ENCODE measurements around the gene KRTAP5-1.
"Not testable (repeated sequence)": the region's sequence is repeated elsewhere in the genome, so short reads cannot be mapped to it uniquely, and the experiment has no call there.

The KRTAP5-1 gene

GRCh38 chr11:1584661-1585370, at the start of gene KRTAP5-1:
Gene KRTAP5-1 (minus strand): TSS chr11:1585283. CDS start chr11:1585249, 34 bp downstream.
- not testable (repeated sequence) for DNase-seq

- DNase-seq = no peak
These were observed 48.8 kb upstream of the KRTAP5-1 start for GRCh38 chr11:1633864-1634263.

- no peak for DNase-seq
These were observed 47.1 kb upstream of the KRTAP5-1 start for GRCh38 chr11:1632053-1632714.

- no peak for DNase-seq
These were observed 46.0 kb upstream of the KRTAP5-1 start for GRCh38 chr11:1631066-1631568.

GRCh38 chr11:1630271-1630670, 45.2 kb upstream of the KRTAP5-1 start:
- no peak for DNase-seq

- DNase-seq = no peak
These were observed 44.5 kb upstream of the KRTAP5-1 start, which contains the start of gene KRTAP5-5 for GRCh38 chr11:1629326-1630185. Gene KRTAP5-5 (plus strand): TSS chr11:1629775. CDS start chr11:1629841, 66 bp downstream.

- DNase-seq = no peak
These were observed 43.6 kb upstream of the KRTAP5-1 start for GRCh38 chr11:1628506-1629325.

- DNase-seq = no peak
These were observed 40.5 kb upstream of the KRTAP5-1 start for GRCh38 chr11:1625541-1625940.

GRCh38 chr11:1624621-1625020, 39.5 kb upstream of the KRTAP5-1 start:
- DNase-seq = no peak

- DNase-seq = no peak
These were observed 38.6 kb upstream of the KRTAP5-1 start for GRCh38 chr11:1623716-1624115.

- no peak for DNase-seq
These were observed 37.0 kb upstream of the KRTAP5-1 start, which contains the start of gene KRTAP5-4 for GRCh38 chr11:1622086-1622485. Gene KRTAP5-4 (minus strand): TSS chr11:1622138. CDS start chr11:1622093, 45 bp downstream.

GRCh38 chr11:1619449-1619848, 34.4 kb upstream of the KRTAP5-1 start:
- DNase-seq = no peak

- DNase-seq = no peak
These were observed 33.1 kb upstream of the KRTAP5-1 start for GRCh38 chr11:1618231-1618630.

GRCh38 chr11:1608363-1608762, 23.3 kb upstream of the KRTAP5-1 start, which contains the start of gene KRTAP5-3:
Gene KRTAP5-3 (minus strand): TSS chr11:1608463. CDS start chr11:1608385, 78 bp downstream.
- no peak for DNase-seq

GRCh38 chr11:1607901-1608300, 22.8 kb upstream of the KRTAP5-1 start:
- not testable (repeated sequence) for DNase-seq

- DNase-seq = not testable (repeated sequence)
These were observed 22.2 kb upstream of the KRTAP5-1 start for GRCh38 chr11:1607156-1607845.

- DNase-seq = not testable (repeated sequence)
These were observed 20.8 kb upstream of the KRTAP5-1 start for GRCh38 chr11:1605923-1606322.

- no peak for DNase-seq
These were observed 19.6 kb upstream of the KRTAP5-1 start for GRCh38 chr11:1604711-1605110.

GRCh38 chr11:1604181-1604580, 19.1 kb upstream of the KRTAP5-1 start:
- DNase-seq = no peak

GRCh38 chr11:1603629-1604028, 18.5 kb upstream of the KRTAP5-1 start:
- peak; percentile 44 for DNase-seq

GRCh38 chr11:1601663-1602062, 16.6 kb upstream of the KRTAP5-1 start:
- not testable (repeated sequence) for DNase-seq

All from NCI-H2029 treated with DMSO at 0.1 percent for 48 hours (cell line).